PC-9 (cell line): ENCODE results near the gene BRD3OS. TPM values are rescaled to one million over a fixed set of nuclear protein-coding genes. Genes with fewer than 3 reads are reported as not detected.

ENCODE experiments used
- BruUV-seq: library from RNA; stranded (reverse); fragments of 400-500 nt; replicated peaks from 2 replicates; lab custom pipeline; 2021; lab: Mats Ljungman, UMichigan
- CTCF ChIA-PET: fragments of 300-600 bp; sonication (Branson Sonifier 250); formaldehyde crosslinking; loops from one replicate; lab custom pipeline; 2022; ENCODE audit warnings: antibody characterized with exemption; lab: Charles Lee
- POLR2A ChIA-PET: fragments of 300-600 bp; sonication (Branson Sonifier 250); formaldehyde crosslinking; loops from one replicate; lab custom pipeline; 2022; ENCODE audit warnings: antibody characterized with exemption; ENCODE audit not compliant: unreplicated experiment; lab: Charles Lee
- DNase-seq, 2 experiments: peaks; one replicate each; pipeline versions ENCODE4 v3.0.0 to v3.0.0-alpha.2; 2015 to 2022; ENCODE audit warnings: mixed read lengths in 1 of 2
- H2AFZ ChIP-seq: fragments of 200-600 bp; sonication (generic); 2 replicates; pipeline ENCODE4 v1.8.1; 2017; ENCODE audit warnings: antibody characterized with exemption
- H3F3A ChIP-seq: fragments of 200-600 bp; sonication (generic); 2 replicates; pipeline ENCODE4 v1.8.1; 2017; ENCODE audit warnings: antibody characterized with exemption, mild to moderate bottlenecking, low read depth; ENCODE audit not compliant: insufficient read depth
- H3K27ac ChIP-seq: fragments of 200-600 bp; sonication (generic); 2 replicates; pipeline ENCODE4 v1.6.1; 2016; ENCODE audit warnings: mixed run types
- H3K27me3 ChIP-seq: fragments of 200-600 bp; sonication (generic); 2 replicates; pipeline ENCODE4 v1.6.1; 2016; ENCODE audit warnings: low read depth, mixed run types; ENCODE audit not compliant: insufficient read depth
- H3K36me3 ChIP-seq: fragments of 200-600 bp; sonication (generic); 2 replicates; pipeline ENCODE4 v1.6.1; 2016; ENCODE audit warnings: low read depth, mixed run types
- H3K4me1 ChIP-seq: fragments of 200-600 bp; sonication (generic); replicated peaks from 2 replicates; pipeline ENCODE4 v1.6.1; 2016; ENCODE audit warnings: mixed run types; ENCODE audit not compliant: insufficient read depth
- H3K4me2 ChIP-seq: fragments of 200-600 bp; sonication (generic); 2 replicates; pipeline ENCODE4 v1.6.1; 2017; ENCODE audit warnings: mixed run types
- H3K4me3 ChIP-seq: fragments of 200-600 bp; sonication (generic); 2 replicates; pipeline ENCODE4 v1.6.1; 2016; ENCODE audit warnings: mixed run types
- H3K79me2 ChIP-seq: fragments of 200-600 bp; sonication (generic); 2 replicates; pipeline ENCODE4 v1.6.1; 2017; ENCODE audit warnings: low read depth, mixed run types
- H3K9me2 ChIP-seq: fragments of 200-600 bp; sonication (generic); 2 replicates; pipeline ENCODE4 v1.8.1; 2017; ENCODE audit warnings: mild to moderate bottlenecking; ENCODE audit not compliant: insufficient read depth
- H3K9me3 ChIP-seq: fragments of 200-600 bp; sonication (generic); 2 replicates; pipeline ENCODE4 v1.8.1; 2016; ENCODE audit warnings: low read depth; ENCODE audit not compliant: insufficient read depth
- H4K20me1 ChIP-seq: fragments of 200-600 bp; sonication (generic); 2 replicates; pipeline ENCODE4 v1.8.1; 2017; ENCODE audit not compliant: insufficient read depth
- CTCF ChIP-seq: fragments of 200-600 bp; sonication (generic); conservative IDR thresholded peaks from 2 replicates; pipeline ENCODE4 v1.6.1; 2017; ENCODE audit warnings: mixed run types, antibody characterized with exemption, mild to moderate bottlenecking, moderate library complexity
- EZH2 ChIP-seq: fragments of 200-600 bp; sonication (generic); IDR thresholded peaks from 2 replicates; pipeline ENCODE4 v1.8.0; 2017; ENCODE audit warnings: antibody characterized with exemption, low read depth
- intact Hi-C: fragments of 100-400 bp; cut with micrococcal nuclease; formaldehyde crosslinking; loops from one replicate; pipeline ENCODE4 v1.10.0; 2022; ENCODE audit not compliant: unreplicated experiment
- total RNA-seq: library from RNA; stranded (reverse); gene quantifications from 2 replicates; pipeline ENCODE4 v1.2.3, GENCODE V29; 2021

Gene BRD3OS
- total RNA-seq, 1 experiment from 2014 or later: 26.2 TPM

GRCh38 chr9:134063571-134064450, 38.5 kb downstream of the BRD3OS start:
- Histone ChIP-seq H2AFZ (no peak overlapping the region), H3K9me3 (no peaks in the 10 kb centered on the region), H3K36me3 (no peaks in the 10 kb centered on the region), H3K4me3 (no peak overlapping the region), H3F3A (peaks cover 13% of the 10 kb centered on the region), H3K79me2 (peaks cover 62% of the 10 kb centered on the region), H3K4me1 (peaks cover 13% of the 10 kb centered on the region), H3K27me3 (no peaks in the 10 kb centered on the region), H3K27ac (no peak overlapping the region), H4K20me1 (peaks cover 68% of the 10 kb centered on the region), H3K4me2 (no peak overlapping the region), H3K9me2 (no peaks in the 10 kb centered on the region)
- ChIA-PET POLR2A (no interaction called here), CTCF (no interaction called here)
- DNase-seq: no peak
- no peak for TF ChIP-seq CTCF
- no peak for TF ChIP-seq EZH2
- BruUV-seq: no TSS peak
- intact Hi-C loops: no loop called here

GRCh38 chr9:134064711-134065110, 39.4 kb downstream of the BRD3OS start:
- H3K36me3 ChIP-seq: no peaks in the 10 kb centered on the region
- no TSS peak for BruUV-seq
- H3K27ac ChIP-seq: no peak overlapping the region
- H3K27me3 ChIP-seq: peaks cover 8% of the 10 kb centered on the region
- no peak overlapping the region for H2AFZ ChIP-seq
- ChIA-PET CTCF (interaction anchor here (0.5 kb wide), 1 partner anchor 37 kb away, joined by 3 read pairs; no protein-coding TSS in a partner anchor), POLR2A (interaction anchor here (0.7 kb wide), 1 partner anchor 9 kb away, joined by 26 read pairs; no protein-coding TSS in a partner anchor)
- intact Hi-C loops: no loop called here
- peak overlapping the region; percentile 99; the same call in 1 of the 2 replicates for H3K4me2 ChIP-seq
- H3K4me1 ChIP-seq: peaks cover 13% of the 10 kb centered on the region
- H4K20me1 ChIP-seq: peaks cover 65% of the 10 kb centered on the region
- DNase-seq: no peak
- no peaks in the 10 kb centered on the region for H3K9me3 ChIP-seq
- H3K4me3 ChIP-seq: no peak overlapping the region
- peaks cover 62% of the 10 kb centered on the region for H3K79me2 ChIP-seq
- no peak for TF ChIP-seq CTCF
- no peak for TF ChIP-seq EZH2
- H3F3A ChIP-seq: peaks cover 13% of the 10 kb centered on the region
- H3K9me2 ChIP-seq: no peaks in the 10 kb centered on the region

GRCh38 chr9:134065612-134066419, 40.5 kb downstream of the BRD3OS start:
- H2AFZ ChIP-seq: peak overlapping the region; percentile 53; the same call in 1 of the 2 replicates

More at GRCh38 chr9:134065612-134066419, 40.5 kb downstream of the BRD3OS start:
- intact Hi-C loops: loop anchor here (1.0 to 2.0 kb wide), 3 partner anchors 10 to 71 kb away; no protein-coding TSS in a partner anchor
- H3K4me2 ChIP-seq: peak overlapping the region; percentile 99
- H3K9me2 ChIP-seq: no peaks in the 10 kb centered on the region
- POLR2A ChIA-PET: interaction anchor here (0.5 to 0.9 kb wide), 2 partner anchors 22 to 73 kb away, joined by 6 read pairs; no protein-coding TSS in a partner anchor
- peaks cover 13% of the 10 kb centered on the region for H3F3A ChIP-seq
- peaks cover 54% of the 10 kb centered on the region for H4K20me1 ChIP-seq
- H3K4me1 ChIP-seq: peaks cover 13% of the 10 kb centered on the region
- DNase-seq: peak; percentile 56 to 68
- H3K9me3 ChIP-seq: no peaks in the 10 kb centered on the region
- no peaks in the 10 kb centered on the region for H3K36me3 ChIP-seq
- TF ChIP-seq CTCF: no peak
- TF ChIP-seq EZH2: no peak
- CTCF ChIA-PET: interaction anchor here (1.1 kb wide), 1 partner anchor 10 kb away, joined by 3 read pairs; no protein-coding TSS in a partner anchor
- no TSS peak for BruUV-seq
- H3K4me3 ChIP-seq: peak overlapping the region; percentile 68
- peaks cover 19% of the 10 kb centered on the region for H3K27me3 ChIP-seq
- peaks cover 58% of the 10 kb centered on the region for H3K79me2 ChIP-seq
- 0 out of 2 replicates have a peak overlapping the region, but pooled peaks have one; percentile 10 for H3K27ac ChIP-seq
